Dedifferentiated amniotic fluid mesenchymal stem cell (primary cell): ENCODE data around the gene MCOLN1.
"Not testable (repeated sequence)": the region's sequence is repeated elsewhere in the genome, so short reads cannot be mapped to it uniquely, and the experiment has no call there.

ENCODE experiments used
- DNase-seq: peaks from one replicate; pipeline ENCODE4 v3.0.0-alpha.2; 2016; ENCODE audit errors: extremely low spot score

MCOLN1 gene

GRCh38 chr19:7575434-7576040 lies 53.1 kb downstream of the MCOLN1 start:
- no peak for DNase-seq

- DNase-seq: not testable (repeated sequence)
Observed at GRCh38 chr19:7577422-7577821, 55.0 kb downstream of the MCOLN1 start.

- DNase-seq: no peak
Observed at GRCh38 chr19:7578127-7578526, 55.7 kb downstream of the MCOLN1 start.

GRCh38 chr19:7579182-7579581 lies 56.8 kb downstream of the MCOLN1 start:
- DNase-seq: no peak

- no peak for DNase-seq
Observed at GRCh38 chr19:7582446-7582845, 60.0 kb downstream of the MCOLN1 start.
